Activated CD4-positive, alpha-beta T cell treated with anti-CD3 and anti-CD28 coated beads, Interleukin-2, Interleukin-6, amounts not matched to agents 100 ng/mL and 50 ng/mL, durations not matched to agents 16 hours and 8 hours (primary cell): ENCODE results near the gene CNIH3.
A peak's percentile ranks its signal among the peaks of the same experiment; 100 is the strongest.
"Not testable (repeated sequence)": the region's sequence is repeated elsewhere in the genome, so short reads cannot be mapped to it uniquely, and the experiment has no call there.

Source experiments
- DNase-seq: peaks from one replicate; pipeline ENCODE4 v3.0.0-alpha.2; 2020

The CNIH3 gene

DNA sequence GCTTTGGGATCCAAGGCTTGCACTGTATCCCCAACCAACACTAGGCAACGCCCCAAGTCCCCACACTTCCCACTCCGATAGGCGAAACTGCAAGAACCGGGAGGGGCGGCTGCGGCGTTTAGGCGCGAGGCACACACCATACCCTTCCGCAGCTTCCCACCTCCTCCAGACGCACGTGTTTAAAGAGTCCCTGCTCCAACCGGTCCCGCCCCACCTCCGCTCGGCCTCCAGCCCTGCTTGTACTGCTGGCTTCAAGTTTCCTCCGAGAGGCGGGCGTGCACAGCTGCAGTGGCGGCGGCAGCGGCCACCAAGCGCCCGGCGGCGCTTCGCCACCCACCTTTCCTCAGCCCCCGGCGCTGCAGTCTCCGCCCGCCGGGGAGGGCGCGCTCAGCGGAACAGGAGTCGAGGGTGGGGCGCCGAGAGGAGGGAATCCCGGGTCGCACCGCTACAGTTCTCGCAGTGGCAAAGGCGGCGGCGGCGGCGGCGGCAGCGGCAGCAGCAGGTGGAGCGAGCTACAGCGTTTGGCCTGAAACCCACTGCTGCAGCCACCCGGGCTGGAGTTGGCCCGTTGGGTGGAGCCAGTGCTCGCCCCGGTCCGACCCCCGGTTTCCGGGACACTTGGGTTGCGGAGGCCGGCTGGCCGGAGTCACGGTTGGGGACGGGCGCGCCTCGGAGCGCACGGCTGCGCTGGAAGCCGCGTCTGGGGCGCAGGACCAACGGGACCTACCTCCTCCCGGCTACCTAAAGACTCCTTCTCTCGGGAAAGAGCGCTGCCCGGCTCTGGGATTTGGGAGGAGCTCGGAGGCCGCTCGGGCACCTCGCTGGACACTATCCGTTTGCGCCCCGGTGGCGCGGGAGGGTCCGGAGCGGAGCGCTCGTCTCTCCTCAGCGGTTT lies at the start of gene CNIH3:
CNIH3 (plus strand) TSS at position 457 of the 895 bp plus-strand sequence. CDS start 858 bp downstream, outside the sequence.
- DNase-seq = peak; percentile 29

DNA sequence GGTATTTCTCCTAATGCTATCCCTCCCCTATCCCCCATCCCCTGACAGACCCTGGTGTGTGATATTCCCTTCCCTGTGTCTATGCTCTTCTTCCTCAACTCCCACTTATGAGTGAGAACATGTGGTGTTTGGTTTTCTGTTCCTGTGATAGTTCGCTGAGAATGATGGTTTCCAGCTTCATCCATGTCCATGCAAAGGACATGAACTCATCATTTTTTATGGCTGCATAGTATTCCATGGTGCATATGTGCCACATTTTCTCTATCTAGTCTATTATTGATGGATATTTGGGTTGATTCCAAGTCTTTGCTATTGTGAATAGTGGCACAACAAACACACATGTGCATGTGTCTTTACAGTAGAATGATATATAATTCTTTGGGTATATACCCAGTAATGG lies 49.6 kb upstream of the CNIH3 start:
- not testable (repeated sequence) for DNase-seq

DNA sequence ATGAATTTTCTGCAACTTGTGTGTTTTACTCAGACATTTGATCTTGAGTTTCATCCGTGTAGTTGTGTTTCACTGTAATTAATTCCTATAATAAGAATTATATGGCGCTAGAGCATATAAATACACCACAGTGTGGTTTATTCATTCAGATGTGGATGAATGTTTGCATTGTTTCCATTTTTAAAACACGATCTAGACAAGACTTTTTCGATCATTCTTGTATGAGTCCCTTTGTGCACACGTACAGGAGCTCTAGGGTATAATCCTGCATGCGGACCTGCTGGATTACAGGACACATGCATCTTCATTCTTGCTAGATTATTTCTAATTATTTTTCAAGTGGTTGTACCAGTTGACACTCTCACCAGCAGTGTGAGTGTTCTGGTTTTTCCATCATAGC lies 46.8 kb upstream of the CNIH3 start:
- no peak for DNase-seq

DNA sequence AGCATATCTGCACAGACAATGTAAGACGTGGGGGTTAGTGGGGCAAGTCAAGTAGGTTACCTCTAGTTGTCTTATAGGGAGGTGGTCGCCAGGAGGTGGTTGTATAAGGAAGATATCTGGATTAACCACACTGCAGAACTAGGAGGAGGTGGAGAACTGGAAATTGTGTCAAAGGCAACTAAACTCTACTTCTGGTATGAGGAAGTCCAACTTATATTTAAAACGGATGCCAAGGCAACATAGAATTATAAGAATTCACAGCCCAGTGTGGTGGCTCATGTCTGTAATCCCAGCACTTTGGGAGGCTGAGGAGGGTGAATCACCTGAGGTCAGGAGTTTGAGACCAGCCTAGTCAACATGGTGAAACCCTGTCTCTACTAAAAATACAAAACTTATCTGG lies 44.1 kb upstream of the CNIH3 start:
- DNase-seq = not testable (repeated sequence)

DNA sequence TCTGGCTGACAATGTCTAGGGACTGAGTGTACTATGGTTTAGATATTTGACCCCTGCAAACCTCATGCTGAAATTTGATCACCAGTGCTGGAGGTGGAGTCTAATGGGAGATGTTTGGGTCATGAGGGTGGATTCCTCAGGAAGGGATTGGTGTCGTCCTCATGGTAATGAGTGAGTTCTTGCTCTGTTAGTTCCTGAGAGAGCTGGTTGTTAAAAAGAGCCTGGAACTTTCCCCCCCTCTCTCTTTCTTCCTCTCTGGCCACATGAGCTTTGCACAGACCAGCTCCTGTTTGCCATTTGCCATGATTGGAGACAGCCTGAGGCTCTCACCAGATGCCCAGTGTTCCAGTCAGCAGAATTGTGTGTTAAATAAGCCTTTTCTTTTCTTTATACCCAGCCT lies 36.6 kb upstream of the CNIH3 start:
- DNase-seq = no peak

DNA sequence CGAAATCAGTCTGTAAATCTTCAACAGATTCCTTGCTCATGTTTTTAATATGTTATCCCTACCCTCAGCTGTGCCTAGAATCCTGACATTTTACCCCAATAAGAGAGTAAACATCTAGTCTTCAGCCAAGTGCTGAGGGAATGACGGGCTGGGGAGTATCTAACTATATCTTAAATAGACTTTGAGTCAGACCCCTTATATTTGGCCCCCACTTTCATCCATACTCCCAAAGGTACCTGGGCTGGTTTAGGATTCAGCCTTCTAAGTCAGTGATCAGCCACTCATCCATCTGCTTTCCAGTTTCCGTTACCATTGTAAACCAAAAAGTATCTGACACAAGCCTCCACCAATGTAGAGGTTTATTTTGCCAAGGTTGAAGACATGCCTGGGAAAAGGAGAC lies 36.1 kb upstream of the CNIH3 start:
- DNase-seq = no peak

DNA sequence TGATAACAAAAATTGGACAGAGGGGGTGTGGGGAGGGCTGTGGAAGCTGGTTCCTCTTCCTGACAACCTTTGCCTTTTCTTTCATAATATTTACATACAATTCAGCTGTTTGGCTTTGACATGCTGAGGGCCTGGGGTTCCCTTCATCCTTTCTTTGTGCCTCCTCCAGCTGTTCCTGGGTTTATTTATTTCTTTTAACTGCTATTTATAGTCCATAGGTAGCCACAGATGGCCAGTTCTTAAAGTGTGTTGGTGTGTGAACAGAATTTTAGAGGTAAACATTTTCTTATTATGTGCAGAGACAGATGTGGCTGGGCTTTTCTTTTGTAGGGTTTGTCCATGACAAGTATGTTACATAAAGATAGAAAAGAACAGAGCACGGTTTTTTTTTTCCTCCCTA lies 34.1 kb upstream of the CNIH3 start:
- no peak for DNase-seq

DNA sequence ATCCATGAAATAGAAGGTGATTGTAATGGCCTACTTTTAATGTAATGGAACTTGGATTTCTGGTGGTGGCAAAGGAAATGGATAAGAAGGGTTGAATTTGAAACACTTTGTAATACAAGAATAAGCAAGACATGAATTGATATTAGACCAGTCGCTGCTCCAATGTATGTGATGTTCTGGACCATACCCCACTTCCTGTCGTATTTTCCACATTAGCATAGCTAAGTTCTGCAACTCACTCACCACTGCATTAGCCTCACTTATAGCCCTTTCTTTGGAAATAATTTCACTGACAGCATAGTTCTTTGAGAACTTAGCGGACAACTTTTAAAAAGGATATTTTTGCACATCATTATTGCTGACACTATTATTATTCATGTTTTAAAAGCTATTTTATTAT lies 32.3 kb upstream of the CNIH3 start:
- no peak for DNase-seq

DNA sequence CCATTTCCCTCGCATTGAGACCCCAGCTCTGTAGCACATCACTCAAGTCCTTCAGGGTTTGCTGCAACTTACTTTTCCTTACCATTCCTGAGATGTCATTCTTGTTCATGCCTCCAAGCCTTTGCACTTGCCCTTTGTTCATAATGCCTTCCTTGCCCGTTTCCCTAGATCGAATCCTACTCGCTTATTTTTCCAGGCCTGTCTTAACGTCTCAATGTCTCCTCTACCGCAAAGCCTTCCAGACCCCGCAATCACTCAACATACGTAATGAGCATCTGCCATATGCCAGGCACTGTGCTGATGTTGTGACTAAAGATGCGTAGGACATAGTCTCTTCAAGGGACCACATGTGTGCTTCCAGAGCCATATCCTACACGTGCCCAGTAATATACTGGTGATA lies 31.1 kb upstream of the CNIH3 start:
- no peak for DNase-seq

DNA sequence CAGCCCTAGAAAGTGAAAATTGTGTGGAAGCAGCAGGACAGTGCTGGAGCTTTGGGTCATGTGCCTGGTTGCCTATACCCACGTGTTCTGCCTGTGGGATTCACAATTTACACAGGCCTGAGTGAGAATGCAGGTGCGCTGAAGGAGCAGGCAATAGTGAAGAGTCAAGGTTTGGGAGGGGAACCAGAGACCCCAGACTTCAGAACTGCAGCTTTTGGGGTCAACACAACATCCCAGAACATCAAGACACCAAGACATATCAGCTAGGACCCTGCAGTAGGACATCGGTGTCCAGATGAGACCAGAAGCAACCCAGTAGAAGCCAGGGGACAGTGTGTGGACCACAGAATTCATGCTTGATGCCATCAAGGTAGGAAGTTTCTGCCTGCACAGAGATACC lies 29.1 kb upstream of the CNIH3 start:
- DNase-seq = no peak

DNA sequence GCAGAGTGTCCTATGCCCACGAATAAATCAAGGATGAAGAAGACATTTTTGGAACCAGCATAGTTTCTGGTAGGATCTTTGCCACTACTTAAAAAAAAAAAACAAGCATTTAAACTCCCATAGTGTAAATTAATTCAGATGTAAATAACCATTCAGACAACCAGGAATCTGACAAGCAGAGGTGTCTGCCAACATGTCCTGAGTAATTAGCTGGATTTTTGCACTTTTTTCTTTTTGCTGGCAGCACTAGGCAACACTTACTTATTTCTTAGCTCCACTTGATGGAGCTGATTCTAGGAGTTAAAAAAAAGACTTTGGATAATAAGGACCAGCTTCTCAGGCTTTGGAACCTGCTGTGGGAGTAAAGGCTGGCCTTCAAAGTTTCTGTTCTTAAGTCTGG lies 27.6 kb upstream of the CNIH3 start:
- no peak for DNase-seq

DNA sequence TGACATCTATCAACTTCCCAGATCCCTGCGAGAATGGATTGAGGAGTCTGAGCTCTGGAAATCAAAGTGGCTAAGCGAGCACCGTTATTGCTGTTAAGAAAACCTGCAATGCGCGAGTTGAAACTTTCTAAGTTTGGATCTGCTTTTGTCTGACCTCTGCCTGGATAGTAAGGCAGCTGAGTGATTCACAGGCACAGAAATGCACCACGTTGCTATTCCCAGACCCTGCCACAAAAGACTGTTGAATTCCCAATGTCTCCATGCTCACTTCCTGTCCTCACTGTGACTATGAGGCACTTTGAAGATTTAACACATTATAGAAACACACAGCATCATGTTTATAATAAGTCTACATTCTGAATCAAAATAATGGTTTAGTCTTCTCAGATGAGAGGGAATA lies 27.1 kb upstream of the CNIH3 start:
- no peak for DNase-seq

DNA sequence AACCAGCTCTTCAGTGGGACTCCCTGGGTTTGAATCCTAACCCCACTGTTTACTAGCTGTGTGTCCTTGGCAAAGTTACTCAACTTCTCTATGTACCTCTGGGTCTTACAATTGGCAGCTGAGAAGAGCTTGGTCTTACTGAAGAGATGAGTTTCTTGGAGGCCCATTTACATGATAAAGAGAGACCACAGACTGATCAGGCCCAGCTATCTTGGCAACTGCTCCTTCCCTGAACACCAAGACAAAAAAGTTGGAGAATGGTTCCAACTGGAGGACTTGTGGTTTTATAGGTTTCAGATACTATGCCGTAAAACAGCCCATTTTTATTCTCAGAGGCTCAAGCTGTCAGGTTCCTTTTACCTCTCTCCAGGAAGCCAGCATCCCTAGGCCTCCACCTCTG lies 24.8 kb upstream of the CNIH3 start:
- no peak for DNase-seq

DNA sequence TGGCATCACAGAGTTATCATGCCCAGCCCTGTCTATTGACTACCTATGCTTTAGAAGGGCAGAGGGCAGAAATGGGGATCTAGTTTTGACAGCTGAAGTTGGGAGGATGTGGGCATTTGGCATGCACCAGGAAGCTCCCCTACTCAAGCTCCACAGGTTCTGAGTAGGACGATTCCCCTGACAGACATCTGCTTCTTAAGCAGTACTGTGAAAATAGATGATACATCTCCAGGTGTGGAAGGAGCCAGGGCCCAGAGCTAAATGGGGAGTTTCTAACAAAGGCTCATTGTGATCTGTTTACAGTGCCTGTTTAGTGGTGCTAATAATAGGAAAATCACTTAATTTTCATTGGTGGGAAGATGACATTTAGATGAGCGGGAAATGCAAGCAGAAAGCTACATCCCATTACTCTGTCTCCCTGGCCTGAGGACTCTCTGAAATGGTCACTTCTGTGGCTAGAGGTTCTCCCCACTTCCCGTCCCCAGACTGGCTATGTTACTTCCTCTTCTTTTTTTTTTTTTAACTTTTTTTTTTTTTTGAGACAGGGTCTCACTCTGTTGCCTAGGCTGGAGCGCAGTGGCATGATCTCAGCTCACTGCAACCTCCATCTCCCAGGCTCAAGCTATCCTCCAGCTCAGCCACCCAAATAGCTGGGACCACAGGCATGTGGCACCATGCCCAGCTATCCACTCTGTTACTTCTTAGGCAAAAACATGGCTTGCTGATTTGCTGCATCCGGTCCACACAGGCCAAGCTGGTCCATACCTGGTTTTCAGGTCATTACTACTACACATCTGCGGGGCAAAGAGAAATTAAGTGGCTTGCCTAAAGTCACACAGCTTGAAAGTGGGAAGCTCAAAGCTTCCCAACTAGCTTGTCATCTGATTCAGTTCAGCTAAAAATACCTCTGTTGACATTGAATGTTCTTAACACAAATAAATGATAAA lies 23.2 kb upstream of the CNIH3 start:
- DNase-seq = no peak

DNA sequence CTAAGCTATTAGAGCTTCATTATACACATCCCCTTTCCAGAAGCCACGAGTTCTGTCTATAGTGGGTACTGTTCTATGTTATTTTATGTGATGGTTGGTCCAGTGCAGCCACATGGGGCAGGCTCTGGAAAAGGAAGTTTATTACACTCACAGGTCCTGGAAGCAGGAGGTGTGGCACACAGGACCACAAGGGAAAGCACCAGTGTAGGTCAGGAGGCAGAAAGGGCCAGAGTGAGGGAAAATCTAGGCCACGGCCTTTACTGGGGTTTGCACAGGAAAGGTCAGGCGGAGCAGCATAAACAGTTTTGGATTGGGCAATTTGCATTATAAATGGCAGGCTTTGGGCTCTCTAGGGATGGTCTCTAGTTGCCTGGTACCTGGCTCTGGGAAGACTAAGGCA lies 21.8 kb upstream of the CNIH3 start:
- no peak for DNase-seq

DNA sequence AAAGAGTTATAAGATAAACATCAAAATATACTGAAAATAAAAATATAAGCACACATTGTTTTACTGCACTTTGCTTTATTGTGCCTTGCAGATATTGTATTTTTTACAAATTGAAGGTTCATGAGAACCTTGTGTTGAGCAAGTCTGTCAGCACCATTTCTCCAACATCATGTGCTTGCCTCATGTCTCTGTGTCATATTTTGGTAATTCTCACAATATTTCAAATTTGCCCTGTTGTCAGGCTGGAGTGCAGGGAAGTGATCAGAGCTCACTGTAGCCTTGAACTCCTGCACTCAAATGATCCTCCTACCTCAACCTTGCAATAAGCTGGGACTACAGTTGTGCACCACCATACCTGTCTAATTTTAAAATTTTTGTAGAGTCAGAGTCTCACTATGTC lies 21.3 kb upstream of the CNIH3 start:
- DNase-seq = no peak

DNA sequence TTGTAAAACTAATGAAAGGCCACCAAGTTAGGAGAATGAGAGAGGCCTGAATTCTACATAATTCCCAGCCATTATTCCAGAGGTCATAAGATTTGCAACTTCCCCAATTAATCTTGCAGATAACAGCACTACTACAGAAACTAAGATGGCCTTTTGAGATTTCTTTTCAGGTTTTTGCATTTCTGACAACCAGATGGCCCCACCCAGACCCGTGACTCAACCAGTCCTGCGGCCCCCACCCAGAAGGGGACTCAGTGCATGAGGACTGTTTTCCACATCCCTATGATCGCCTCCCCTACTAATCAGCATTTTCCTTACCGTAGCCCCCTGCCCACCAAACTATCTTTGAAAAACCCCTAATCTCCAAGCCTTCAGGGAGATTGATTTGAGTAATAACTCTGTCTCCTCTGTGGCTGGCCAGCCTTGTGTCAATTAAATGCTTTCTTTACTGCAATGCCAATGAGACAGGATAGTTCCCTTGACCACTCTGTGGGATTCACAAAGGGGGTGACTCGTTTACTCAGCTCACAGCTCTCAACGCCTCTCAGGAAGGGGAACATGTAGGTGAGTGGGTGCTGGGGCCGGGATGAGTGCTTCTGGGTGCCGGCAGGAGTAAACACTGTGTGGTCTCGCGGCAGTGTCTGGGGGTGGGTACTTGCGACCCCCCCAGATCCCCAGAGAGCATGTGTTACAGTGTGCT lies 10.5 kb upstream of the CNIH3 start:
- no peak for DNase-seq

DNA sequence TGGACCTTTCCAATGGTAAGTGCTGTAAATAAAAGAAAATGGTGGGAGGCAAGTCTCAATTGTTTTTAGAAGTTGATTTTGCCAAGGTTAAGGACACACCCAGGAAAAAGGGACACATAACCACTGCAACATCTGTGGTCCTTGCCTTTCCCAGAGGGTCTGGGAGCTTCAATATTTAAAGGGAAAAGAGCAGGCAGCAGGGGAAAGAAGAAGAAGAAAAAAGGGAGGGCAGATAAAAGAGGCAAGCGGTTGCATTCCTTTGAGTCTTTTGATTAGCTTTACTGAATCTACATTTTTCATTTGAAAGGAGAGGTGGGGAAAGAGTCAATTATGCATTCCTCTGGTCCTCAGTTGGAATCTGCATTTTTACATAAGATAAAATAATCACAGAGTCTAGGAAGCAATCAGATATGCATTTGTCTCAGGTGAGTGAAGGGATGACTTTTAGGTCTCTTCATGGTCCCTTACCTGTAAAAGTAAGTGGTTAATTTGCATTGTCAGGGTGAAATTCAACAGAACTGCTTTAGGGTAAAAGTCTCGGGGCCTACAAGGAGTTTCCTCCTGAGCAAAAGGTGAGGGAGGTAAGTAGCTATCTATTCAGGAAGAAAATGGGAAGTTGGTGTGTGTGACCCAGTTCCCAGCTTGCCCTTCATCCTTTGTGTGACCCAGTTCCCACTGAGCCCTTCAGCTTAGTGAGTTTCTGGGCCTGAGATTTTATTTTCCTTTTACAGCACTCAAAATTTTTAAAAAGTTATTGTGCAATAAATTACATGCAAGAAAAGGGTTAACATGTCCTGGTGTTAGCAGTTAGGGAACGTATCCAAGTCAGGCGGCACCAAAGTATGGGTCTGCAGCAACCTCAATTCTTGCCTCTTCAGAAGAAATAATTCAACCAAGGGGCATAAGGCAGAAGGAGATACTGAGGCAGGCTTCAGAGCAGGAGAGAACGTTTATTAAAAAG lies 8.6 kb upstream of the CNIH3 start:
- DNase-seq = no peak

DNA sequence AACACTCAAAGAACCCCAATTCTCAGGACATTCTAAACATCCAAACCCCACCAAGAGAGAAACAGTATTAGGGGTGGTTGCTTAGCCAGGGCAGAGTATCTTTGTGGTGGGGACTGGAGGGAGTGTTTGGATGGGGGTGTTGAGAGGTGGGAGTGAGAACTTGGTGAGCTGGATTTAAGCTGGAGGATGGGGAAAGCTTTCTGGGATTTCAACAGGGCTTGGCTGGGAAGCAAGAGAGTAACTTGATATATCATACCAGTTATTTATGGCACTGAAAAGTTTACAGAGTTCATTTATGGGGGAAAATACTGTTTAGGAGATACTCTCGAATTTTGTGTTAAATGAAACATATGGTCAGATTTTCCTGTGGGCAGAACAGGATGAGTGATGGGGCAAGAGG lies 6.8 kb upstream of the CNIH3 start:
- no peak for DNase-seq

DNA sequence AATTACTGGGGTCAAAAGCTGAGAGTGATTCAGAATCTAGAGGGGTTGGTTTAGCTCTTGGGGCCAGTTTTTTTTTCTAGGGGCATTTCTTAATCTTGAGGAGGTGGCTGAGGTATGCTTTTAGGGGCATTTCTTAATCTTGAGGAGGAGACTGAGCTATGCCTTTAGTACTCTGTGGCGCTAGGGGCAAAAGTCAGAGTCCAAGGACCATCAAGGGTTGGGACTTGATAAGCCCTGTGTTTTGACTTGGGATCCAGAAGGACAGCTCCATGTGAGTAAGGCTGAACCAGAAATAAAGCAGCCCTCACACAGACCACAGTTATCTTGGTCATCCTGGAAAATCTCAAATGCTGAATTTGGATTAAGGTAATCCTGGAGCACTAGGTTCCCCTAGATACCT lies 3.9 kb upstream of the CNIH3 start:
- DNase-seq = no peak

DNA sequence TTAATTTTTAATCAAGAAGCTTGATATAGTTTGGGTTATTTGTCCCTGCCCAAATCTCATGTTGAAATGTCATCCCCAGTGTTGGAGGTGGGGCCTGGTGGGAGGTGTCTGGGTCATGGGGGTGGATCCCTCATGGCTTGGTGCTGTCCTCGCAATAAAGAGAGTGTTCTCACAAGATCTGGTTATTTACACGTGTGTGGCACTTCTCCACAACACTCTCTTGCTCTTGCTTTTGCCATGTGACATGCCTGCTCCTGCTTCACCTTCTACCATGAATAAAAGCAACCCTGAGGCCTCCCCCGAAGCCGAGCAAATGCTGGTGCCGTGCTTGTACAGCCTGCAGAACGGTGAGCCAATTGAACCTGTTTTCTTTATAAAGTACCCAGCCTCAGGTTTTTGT lies 2.6 kb upstream of the CNIH3 start:
- no peak for DNase-seq

DNA sequence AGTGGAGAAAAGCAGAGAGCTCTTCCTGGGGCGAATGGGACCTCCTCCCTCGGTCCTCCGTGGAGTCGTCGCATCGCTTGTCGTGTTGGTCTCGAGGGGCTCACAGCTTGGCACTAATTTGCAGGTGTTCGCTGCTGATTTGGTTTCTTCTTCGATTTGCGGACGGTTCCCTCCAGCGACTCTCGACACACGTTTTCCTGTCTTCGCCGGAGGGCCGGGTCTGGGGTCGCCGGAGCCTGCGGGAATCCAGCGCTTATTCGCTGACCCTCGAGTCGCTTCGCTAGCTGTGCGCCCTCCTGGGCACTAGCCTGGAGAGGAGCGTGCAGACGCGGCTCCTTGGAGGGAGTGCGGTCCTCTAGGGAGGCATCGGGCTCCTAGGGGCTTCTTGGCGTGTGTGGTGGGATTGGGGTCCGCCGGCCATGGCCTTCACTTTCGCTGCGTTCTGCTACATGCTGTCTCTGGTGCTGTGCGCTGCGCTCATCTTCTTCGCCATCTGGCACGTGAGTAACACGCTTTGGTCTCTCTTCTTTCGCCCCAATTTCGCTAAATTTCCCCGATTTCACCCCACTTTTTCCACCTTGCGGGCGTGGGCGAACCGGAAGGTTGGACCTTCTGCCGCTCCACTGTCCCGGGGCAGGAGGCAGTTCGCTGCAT lies 766 bp downstream of the CNIH3 start:
- DNase-seq = no peak
